ENCODE measurements around the gene PRKCG. TPM values are rescaled to one million over a fixed set of nuclear protein-coding genes. Genes with fewer than 3 reads are reported as not detected.
"Not testable (repeated sequence)": the region's sequence is repeated elsewhere in the genome, so short reads cannot be mapped to it uniquely, and the experiment has no call there.

Gene PRKCG
- total RNA-seq, 1 donor, result under 0.01 TPM

- H4K20me1 ChIP-seq (ENCODE audit: insufficient read depth, low read length), result peaks cover 11% of the 10 kb centered on the region
- peak within 1 kb of the TSS; percentile 91 for H3K4me2 ChIP-seq (ENCODE audit: insufficient read depth, low read length)
- H3K4me1 ChIP-seq (ENCODE audit: insufficient read depth, low read length), result peaks cover 15% of the 10 kb centered on the region
- H3K36me3 ChIP-seq (ENCODE audit: insufficient read depth, low read length), result peaks cover 4% of the 10 kb centered on the region
- peak within 1 kb of the TSS; percentile 41 for H2AFZ ChIP-seq (ENCODE audit: low read length)
- peak; percentile 100 for DNase-seq (ENCODE audit: insufficient read length, low spot score, missing footprints)
- peak within 1 kb of the TSS; percentile 98 for H3K27ac ChIP-seq (ENCODE audit: low read depth, low read length)
- H3K27me3 ChIP-seq (ENCODE audit: insufficient read depth, low read length), result no peaks in the 10 kb centered on the region
- H3K9me3 ChIP-seq (ENCODE audit: low read depth, low read length), result no peaks in the 10 kb centered on the region
- no peak for TF ChIP-seq CTCF (IDR thresholded peaks at IDR 0.05; ENCODE audit: extremely low read depth, low read depth, low read length)
- H3K4me3 ChIP-seq (ENCODE audit: insufficient read depth, low read length), result peak within 1 kb of the TSS; percentile 84
- peaks cover 29% of the 10 kb centered on the region for H3K79me2 ChIP-seq (ENCODE audit: insufficient read depth, low read length)
These were observed 14.5 kb upstream of the PRKCG start, which contains the start of gene MYADM for GRCh38 chr19:53867225-53868090. Gene MYADM (plus strand): TSS chr19:53867883. CDS start chr19:53873530, 5,647 bp downstream.

GRCh38 chr19:53868091-53868891, 13.7 kb upstream of the PRKCG start:
- Histone ChIP-seq H3K36me3 (ENCODE audit: insufficient read depth, low read length) (peaks cover 9% of the 10 kb centered on the region), H3K4me2 (ENCODE audit: insufficient read depth, low read length) (peak overlapping the region; percentile 91), H4K20me1 (ENCODE audit: insufficient read depth, low read length) (peaks cover 15% of the 10 kb centered on the region), H2AFZ (ENCODE audit: low read length) (peak overlapping the region; percentile 41), H3K4me3 (ENCODE audit: insufficient read depth, low read length) (peak overlapping the region; percentile 84), H3K27me3 (ENCODE audit: insufficient read depth, low read length) (no peaks in the 10 kb centered on the region), H3K9me3 (ENCODE audit: low read depth, low read length) (no peaks in the 10 kb centered on the region), H3K4me1 (ENCODE audit: insufficient read depth, low read length) (peaks cover 15% of the 10 kb centered on the region), H3K79me2 (ENCODE audit: insufficient read depth, low read length) (peaks cover 29% of the 10 kb centered on the region), H3K27ac (ENCODE audit: low read depth, low read length) (peak overlapping the region; percentile 88)
- TF ChIP-seq CTCF (IDR thresholded peaks at IDR 0.05; ENCODE audit: extremely low read depth, low read depth, low read length), result no peak
- peak; percentile 95 for DNase-seq (ENCODE audit: insufficient read length, low spot score, missing footprints)

DNA sequence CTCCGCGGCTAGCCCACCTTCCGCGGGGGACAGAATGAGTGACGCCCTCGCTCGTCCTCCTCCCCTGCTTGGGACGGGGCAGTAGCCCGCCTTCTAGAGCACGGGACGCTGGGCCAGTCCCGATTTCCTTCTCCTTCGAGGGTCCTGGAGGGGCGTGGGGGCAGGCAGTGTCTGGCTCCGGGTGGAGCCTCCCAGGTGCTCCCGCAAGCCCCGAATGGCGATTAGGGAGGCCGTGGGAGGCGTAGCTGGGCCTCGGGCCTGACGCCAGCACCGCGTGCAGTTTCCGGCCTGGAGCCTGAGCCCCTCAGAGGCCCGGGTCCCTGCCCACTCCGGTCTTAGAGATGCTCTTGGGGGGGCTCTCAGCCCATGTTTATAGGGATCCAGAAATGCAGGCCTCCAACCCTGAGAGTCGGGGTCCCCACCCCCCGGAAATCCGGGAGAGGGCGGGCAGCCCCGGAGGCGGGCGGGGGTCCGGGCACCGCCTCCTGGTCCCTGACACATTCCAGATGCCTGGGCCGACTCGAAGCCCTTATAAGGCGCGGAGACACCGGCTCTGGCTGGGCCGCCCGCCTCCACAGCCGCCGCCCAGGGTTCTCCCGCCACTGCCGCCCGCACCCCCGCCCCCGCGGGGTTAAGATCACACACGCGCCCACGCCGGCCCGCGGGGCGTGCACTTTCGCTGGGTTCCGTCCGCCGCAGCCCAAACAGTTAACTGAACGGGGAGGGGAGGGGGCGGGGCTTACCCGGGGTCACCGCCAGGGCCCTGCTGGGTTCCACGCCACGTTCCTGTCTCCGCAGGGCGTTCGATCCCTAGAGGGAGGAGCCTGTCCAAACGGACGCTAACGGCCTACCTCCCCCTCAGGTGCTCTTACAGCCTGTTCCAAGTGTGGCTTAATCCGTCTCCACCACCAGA, 12.8 kb upstream of the PRKCG start:
- Histone ChIP-seq H3K9me3 (ENCODE audit: low read depth, low read length) (no peaks in the 10 kb centered on the region), H3K36me3 (ENCODE audit: insufficient read depth, low read length) (peaks cover 17% of the 10 kb centered on the region), H3K4me1 (ENCODE audit: insufficient read depth, low read length) (peaks cover 15% of the 10 kb centered on the region), H3K4me2 (ENCODE audit: insufficient read depth, low read length) (peak overlapping the region; percentile 91), H3K27ac (ENCODE audit: low read depth, low read length) (peak overlapping the region; percentile 88), H3K4me3 (ENCODE audit: insufficient read depth, low read length) (peak overlapping the region; percentile 84), H3K27me3 (ENCODE audit: insufficient read depth, low read length) (no peaks in the 10 kb centered on the region), H3K79me2 (ENCODE audit: insufficient read depth, low read length) (peaks cover 31% of the 10 kb centered on the region), H2AFZ (ENCODE audit: low read length) (no peak overlapping the region), H4K20me1 (ENCODE audit: insufficient read depth, low read length) (peaks cover 24% of the 10 kb centered on the region)
- peak; percentile 98 for DNase-seq (ENCODE audit: insufficient read length, low spot score, missing footprints)
- TF ChIP-seq CTCF (IDR thresholded peaks at IDR 0.05; ENCODE audit: extremely low read depth, low read depth, low read length), result no peak

DNA sequence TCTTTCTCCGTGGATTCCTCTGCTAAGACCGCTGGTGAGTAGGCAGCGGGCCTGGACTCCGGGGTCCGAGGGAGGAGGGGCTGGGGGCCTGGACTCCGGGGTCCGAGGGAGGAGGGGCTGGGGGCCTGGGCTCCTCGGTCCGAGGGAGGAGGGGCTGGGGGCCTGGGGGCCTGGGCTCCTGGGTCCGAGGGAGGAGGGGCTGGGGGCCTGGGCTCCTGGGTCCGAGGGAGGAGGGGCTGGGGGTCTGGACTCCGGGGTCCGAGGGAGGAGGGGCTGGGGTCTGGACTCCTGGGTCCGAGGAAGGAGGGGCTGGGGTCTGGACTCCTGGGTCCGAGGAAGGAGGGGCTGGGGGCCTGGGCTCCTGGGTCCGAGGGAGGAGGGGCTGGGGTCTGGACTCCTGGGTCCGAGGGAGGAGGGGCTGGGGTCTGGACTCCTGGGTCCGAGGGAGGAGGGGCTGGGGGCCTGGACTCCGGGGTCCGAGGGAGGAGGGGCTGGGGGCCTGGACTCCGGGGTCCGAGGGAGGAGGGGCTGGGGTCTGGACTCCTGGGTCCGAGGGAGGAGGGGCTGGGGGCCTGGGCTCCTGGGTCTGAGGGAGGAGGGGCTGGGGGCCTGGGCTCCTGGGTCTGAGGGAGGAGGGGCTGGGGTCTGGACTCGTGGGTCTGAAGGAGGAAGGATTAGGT, 12.1 kb upstream of the PRKCG start:
- H3K4me1 ChIP-seq (ENCODE audit: insufficient read depth, low read length), result peaks cover 15% of the 10 kb centered on the region
- H3K27ac ChIP-seq (ENCODE audit: low read depth, low read length), result peak overlapping the region; percentile 88
- H2AFZ ChIP-seq (ENCODE audit: low read length), result not testable (repeated sequence)

More for the DNA sequence above, 12.1 kb upstream of the PRKCG start:
- Histone ChIP-seq H3K4me3 (ENCODE audit: insufficient read depth, low read length) (peak overlapping the region; percentile 84), H4K20me1 (ENCODE audit: insufficient read depth, low read length) (peaks cover 27% of the 10 kb centered on the region), H3K79me2 (ENCODE audit: insufficient read depth, low read length) (peaks cover 32% of the 10 kb centered on the region), H3K36me3 (ENCODE audit: insufficient read depth, low read length) (peaks cover 25% of the 10 kb centered on the region), H3K4me2 (ENCODE audit: insufficient read depth, low read length) (peak overlapping the region; percentile 91)
- H3K9me3 ChIP-seq (ENCODE audit: low read depth, low read length); DNase-seq (ENCODE audit: insufficient read length, low spot score, missing footprints); H3K27me3 ChIP-seq (ENCODE audit: insufficient read depth, low read length): not testable (repeated sequence)

Measured in osteoblast (primary cell).